Stimulated activated memory B cell treated with anti-CD40 and anti-IgM and Interleukin-4, amounts not matched to agents 10 μg/mL and 1 μg/mL and 100 μg/mL, for 72 hours (primary cell): Measurements from ENCODE around the gene VEGFB.
A peak's percentile ranks its signal among the peaks of the same experiment; 100 is the strongest.
"Not testable (repeated sequence)": the region's sequence is repeated elsewhere in the genome, so short reads cannot be mapped to it uniquely, and the experiment has no call there.

Experiments used
- ATAC-seq: fragments of 150-1000 bp; cut with Tn5 transposase; 2 replicates; pipeline ENCODE4 v1.10.0; 2021
- H3K27ac Mint-ChIP-seq: one replicate; pipeline ENCODE4 v1.8.0; 2022; ENCODE audit warnings: mild to moderate bottlenecking, mixed read lengths
- H3K27me3 Mint-ChIP-seq: one replicate; pipeline ENCODE4 v1.8.0; 2022; ENCODE audit warnings: mixed read lengths
- H3K36me3 Mint-ChIP-seq: one replicate; pipeline ENCODE4 v1.8.0; 2022; ENCODE audit warnings: mixed read lengths
- H3K4me1 Mint-ChIP-seq: one replicate; pipeline ENCODE4 v1.8.0; 2022; ENCODE audit warnings: mixed read lengths
- H3K4me3 Mint-ChIP-seq: one replicate; pipeline ENCODE4 v1.8.0; 2022; ENCODE audit warnings: mild to moderate bottlenecking, moderate library complexity, mixed read lengths
- H3K9me3 Mint-ChIP-seq: one replicate; pipeline ENCODE4 v1.8.0; 2022; ENCODE audit warnings: mixed read lengths

Gene VEGFB

GRCh38 chr11:64245797-64246620 is 11.6 kb downstream of the VEGFB start:
- H3K4me3 Mint-ChIP-seq, result peak overlapping the region; percentile 95
- no peak for ATAC-seq
- peak overlapping the region; percentile 88 for H3K27ac Mint-ChIP-seq
- H3K27me3 Mint-ChIP-seq, result no peaks in the 10 kb centered on the region
- H3K9me3 Mint-ChIP-seq, result no peaks in the 10 kb centered on the region
- peaks cover 18% of the 10 kb centered on the region for H3K36me3 Mint-ChIP-seq
- peaks cover 58% of the 10 kb centered on the region for H3K4me1 Mint-ChIP-seq

GRCh38 chr11:64246621-64246870 is 12.2 kb downstream of the VEGFB start:
- peak; percentile 3 for ATAC-seq
- not testable (repeated sequence) for H3K27me3 Mint-ChIP-seq, H3K9me3 Mint-ChIP-seq
- Mint-ChIP-seq H3K36me3 (peaks cover 18% of the 10 kb centered on the region), H3K4me3 (peak overlapping the region; percentile 87), H3K4me1 (peaks cover 60% of the 10 kb centered on the region), H3K27ac (peak overlapping the region; percentile 88)

- ATAC-seq, result peak; percentile 72
- Mint-ChIP-seq H3K27me3 (no peaks in the 10 kb centered on the region), H3K4me3 (peak within 1 kb of the TSS; percentile 95), H3K4me1 (peaks cover 64% of the 10 kb centered on the region), H3K9me3 (no peaks in the 10 kb centered on the region), H3K36me3 (peaks cover 18% of the 10 kb centered on the region), H3K27ac (peak within 1 kb of the TSS; percentile 88)
These were observed 12.7 kb downstream of the VEGFB start, which contains the start of gene PPP1R14B for GRCh38 chr11:64246871-64247728. Gene PPP1R14B (minus strand): TSS chr11:64246943. CDS start chr11:64246673, 270 bp downstream.

GRCh38 chr11:64247729-64248531 is 13.5 kb downstream of the VEGFB start:
- H3K9me3 Mint-ChIP-seq, result no peaks in the 10 kb centered on the region
- H3K27me3 Mint-ChIP-seq, result no peaks in the 10 kb centered on the region
- H3K4me1 Mint-ChIP-seq, result peaks cover 62% of the 10 kb centered on the region
- peak overlapping the region; percentile 88 for H3K27ac Mint-ChIP-seq
- H3K4me3 Mint-ChIP-seq, result peak overlapping the region; percentile 87
- no peak for ATAC-seq
- peaks cover 10% of the 10 kb centered on the region for H3K36me3 Mint-ChIP-seq

GRCh38 chr11:64248578-64248977 is 14.2 kb downstream of the VEGFB start:
- no peak for ATAC-seq
- Mint-ChIP-seq H3K4me3 (no peak overlapping the region), H3K27me3 (no peaks in the 10 kb centered on the region), H3K27ac (no peak overlapping the region), H3K9me3 (no peaks in the 10 kb centered on the region), H3K4me1 (peaks cover 62% of the 10 kb centered on the region), H3K36me3 (peaks cover 3% of the 10 kb centered on the region)

GRCh38 chr11:64249038-64249437 is 14.7 kb downstream of the VEGFB start:
- Mint-ChIP-seq H3K4me1 (peaks cover 62% of the 10 kb centered on the region), H3K9me3 (no peaks in the 10 kb centered on the region), H3K27me3 (no peaks in the 10 kb centered on the region), H3K27ac (no peak overlapping the region), H3K4me3 (no peak overlapping the region), H3K36me3 (no peaks in the 10 kb centered on the region)
- ATAC-seq, result no peak

- Mint-ChIP-seq H3K9me3 (no peaks in the 10 kb centered on the region), H3K4me1 (peaks cover 62% of the 10 kb centered on the region), H3K36me3 (no peaks in the 10 kb centered on the region), H3K27me3 (no peaks in the 10 kb centered on the region), H3K4me3 (peak overlapping the region; percentile 26), H3K27ac (no peak overlapping the region)
- ATAC-seq, result no peak
These were observed 15.4 kb downstream of the VEGFB start for GRCh38 chr11:64249563-64250414.

- peak overlapping the region; percentile 79 for H3K4me3 Mint-ChIP-seq
- no peak for ATAC-seq
- H3K27ac Mint-ChIP-seq, result peak overlapping the region; percentile 35
These were observed 16.1 kb downstream of the VEGFB start for GRCh38 chr11:64250415-64251015.

GRCh38 chr11:64251016-64251752 is 16.8 kb downstream of the VEGFB start, which contains the start of gene PLCB3:
Gene PLCB3 (plus strand): TSS chr11:64251530. CDS start chr11:64251650, 120 bp downstream.
- Mint-ChIP-seq H3K4me3 (peak within 1 kb of the TSS; percentile 86), H3K4me1 (peaks cover 50% of the 10 kb centered on the region), H3K9me3 (no peaks in the 10 kb centered on the region), H3K27me3 (no peaks in the 10 kb centered on the region), H3K36me3 (no peaks in the 10 kb centered on the region), H3K27ac (peak within 1 kb of the TSS; percentile 36)
- ATAC-seq, result peak; percentile 73

More at GRCh38 chr11:64250415-64251015, 16.1 kb downstream of the VEGFB start:
- peaks cover 56% of the 10 kb centered on the region for H3K4me1 Mint-ChIP-seq
- H3K9me3 Mint-ChIP-seq, result no peaks in the 10 kb centered on the region
- no peaks in the 10 kb centered on the region for H3K36me3 Mint-ChIP-seq
- H3K27me3 Mint-ChIP-seq, result no peaks in the 10 kb centered on the region

GRCh38 chr11:64251753-64252002 is 17.3 kb downstream of the VEGFB start:
- H3K27ac Mint-ChIP-seq, result peak overlapping the region; percentile 36
- peak overlapping the region; percentile 86 for H3K4me3 Mint-ChIP-seq
- H3K36me3 Mint-ChIP-seq, result no peaks in the 10 kb centered on the region
- no peaks in the 10 kb centered on the region for H3K9me3 Mint-ChIP-seq
- no peaks in the 10 kb centered on the region for H3K27me3 Mint-ChIP-seq
- ATAC-seq, result no peak
- peaks cover 50% of the 10 kb centered on the region for H3K4me1 Mint-ChIP-seq

- no peaks in the 10 kb centered on the region for H3K9me3 Mint-ChIP-seq
- ATAC-seq, result no peak
- H3K27me3 Mint-ChIP-seq, result no peaks in the 10 kb centered on the region
- peak overlapping the region; percentile 36 for H3K27ac Mint-ChIP-seq
- H3K36me3 Mint-ChIP-seq, result no peaks in the 10 kb centered on the region
- H3K4me3 Mint-ChIP-seq, result peak overlapping the region; percentile 86
- H3K4me1 Mint-ChIP-seq, result peaks cover 47% of the 10 kb centered on the region
These were observed 17.9 kb downstream of the VEGFB start for GRCh38 chr11:64252003-64252872.

- Mint-ChIP-seq H3K4me1 (peaks cover 39% of the 10 kb centered on the region), H3K36me3 (peaks cover 4% of the 10 kb centered on the region), H3K9me3 (no peaks in the 10 kb centered on the region), H3K4me3 (no peak overlapping the region), H3K27ac (no peak overlapping the region), H3K27me3 (no peaks in the 10 kb centered on the region)
- no peak for ATAC-seq
These were observed 18.7 kb downstream of the VEGFB start for GRCh38 chr11:64253043-64253442.

GRCh38 chr11:64253481-64253880 is 19.1 kb downstream of the VEGFB start:
- Mint-ChIP-seq H3K27ac (no peak overlapping the region), H3K4me1 (peaks cover 37% of the 10 kb centered on the region), H3K36me3 (peaks cover 8% of the 10 kb centered on the region), H3K27me3 (no peaks in the 10 kb centered on the region), H3K9me3 (no peaks in the 10 kb centered on the region), H3K4me3 (no peak overlapping the region)
- no peak for ATAC-seq
